Measurements from ENCODE around the gene DNAJC11.
A peak's percentile ranks its signal among the peaks of the same experiment; 100 is the strongest.
"Not testable (repeated sequence)": the region's sequence is repeated elsewhere in the genome, so short reads cannot be mapped to it uniquely, and the experiment has no call there.

DNAJC11 gene

DNA sequence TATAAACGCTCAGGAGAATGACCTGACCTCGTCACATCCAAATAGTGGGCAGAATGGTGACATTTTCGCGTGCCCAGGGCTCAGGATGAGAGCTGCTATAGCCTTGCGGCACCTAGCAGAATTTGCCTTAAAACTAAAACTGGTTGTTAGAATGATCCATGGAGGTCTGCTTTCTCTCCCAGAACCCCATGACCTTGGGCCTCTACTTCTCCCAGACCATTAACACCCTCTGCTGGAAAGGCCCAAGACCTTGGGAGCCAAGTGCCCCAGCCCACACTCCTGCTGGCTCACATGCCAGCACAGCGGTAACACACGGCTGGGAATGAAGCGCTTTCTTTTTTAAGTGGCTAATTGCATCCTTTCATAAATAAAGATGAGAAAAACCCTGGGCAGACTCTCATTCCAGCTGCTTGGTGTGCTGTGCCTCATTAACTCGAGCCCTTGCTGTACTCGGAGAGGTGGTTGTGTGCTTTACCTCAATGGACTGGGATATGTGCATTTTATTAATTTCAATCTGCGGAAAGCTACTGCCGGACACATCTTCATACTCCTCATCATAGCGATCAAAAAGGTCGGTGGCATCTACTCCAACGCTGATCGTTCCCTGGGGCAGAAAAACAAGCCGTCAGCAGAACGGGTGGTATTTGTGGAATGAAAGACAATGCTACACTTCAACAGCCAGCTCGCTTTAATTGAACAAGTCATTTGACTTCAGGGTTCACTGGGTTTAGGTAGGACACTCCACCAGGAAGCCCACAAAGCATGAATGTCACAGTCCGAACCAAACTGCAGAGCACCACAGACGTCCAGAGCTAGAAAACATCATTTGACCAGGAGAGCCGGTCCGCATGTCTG is 48.0 kb downstream of the DNAJC11 start:
- DNase-seq, result no peak

DNA sequence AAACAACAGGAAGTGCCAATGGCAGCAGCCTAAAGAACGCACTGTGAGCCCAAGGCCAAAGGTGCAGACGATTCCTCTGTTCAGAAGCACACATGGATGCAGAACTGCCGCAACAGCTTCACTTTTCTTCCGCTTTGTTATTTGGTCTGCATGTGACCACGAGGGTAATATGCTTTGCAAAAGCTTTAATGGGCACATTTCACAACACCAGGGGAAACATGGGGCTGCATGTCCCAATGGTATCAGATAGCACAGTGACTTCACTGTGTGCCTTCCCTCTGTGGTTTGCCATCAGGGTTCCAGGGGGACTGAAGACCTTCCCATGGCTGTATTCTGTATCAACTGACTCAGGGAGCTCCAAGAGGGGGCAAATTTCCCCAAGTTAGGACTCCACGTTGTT is 48.6 kb downstream of the DNAJC11 start:
- no peak for DNase-seq

- DNase-seq, result no peak
Observed at GRCh38 chr1:6651909-6652308, 49.7 kb downstream of the DNAJC11 start.

DNA sequence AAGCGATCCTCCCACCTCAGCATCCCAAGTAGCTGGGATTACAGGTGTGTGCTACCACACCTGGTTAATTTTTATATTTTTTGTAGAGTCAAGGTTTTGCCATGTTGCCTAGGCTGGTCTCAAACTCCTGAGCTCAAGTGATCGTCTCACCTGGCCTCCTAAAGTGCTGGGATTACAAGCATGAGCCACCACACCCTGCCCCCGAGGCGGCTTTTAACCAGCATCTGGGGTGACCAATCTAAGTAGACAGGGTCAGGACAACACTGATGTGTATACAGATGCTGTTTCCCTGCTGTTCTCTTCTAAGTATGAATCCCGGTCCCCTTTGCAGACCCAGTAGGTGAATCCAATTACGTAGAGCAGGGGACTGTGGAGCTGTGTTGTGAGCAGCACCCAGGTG is 53.1 kb downstream of the DNAJC11 start:
- DNase-seq, result no peak

DNA sequence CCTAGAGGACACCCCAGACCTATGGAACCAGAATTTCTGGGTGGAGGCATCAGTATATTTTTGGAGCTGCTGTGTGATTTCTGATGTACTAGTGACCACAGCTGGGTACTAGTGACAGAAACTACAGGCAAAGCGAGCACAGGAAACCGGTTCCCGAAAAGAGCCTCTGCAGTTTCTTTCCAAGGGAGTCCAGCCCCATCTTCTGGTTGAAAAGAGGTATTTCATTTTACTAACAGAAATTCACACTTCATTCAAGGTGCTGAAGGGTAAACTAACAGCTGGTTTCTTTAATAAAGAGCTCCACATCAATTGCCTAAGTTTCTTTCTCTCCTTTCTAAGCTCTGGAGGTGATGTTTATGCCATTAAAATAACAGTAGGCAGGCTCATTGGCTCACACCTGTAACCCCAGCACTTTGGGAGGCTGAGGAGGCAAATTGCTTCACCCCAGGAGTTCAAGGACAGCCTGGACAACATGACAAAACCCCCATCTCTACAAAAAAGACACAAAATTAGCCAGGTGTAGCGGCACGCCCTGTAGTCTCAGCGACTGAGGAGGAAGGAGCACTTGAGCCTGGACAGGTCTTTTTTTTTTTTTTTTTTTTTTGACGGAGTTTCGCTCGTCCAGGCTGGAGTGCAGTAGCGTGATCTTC is 55.0 kb downstream of the DNAJC11 start:
- peak in 4 of 51 donors; percentile 4 to 20 (median 6) for DNase-seq

DNA sequence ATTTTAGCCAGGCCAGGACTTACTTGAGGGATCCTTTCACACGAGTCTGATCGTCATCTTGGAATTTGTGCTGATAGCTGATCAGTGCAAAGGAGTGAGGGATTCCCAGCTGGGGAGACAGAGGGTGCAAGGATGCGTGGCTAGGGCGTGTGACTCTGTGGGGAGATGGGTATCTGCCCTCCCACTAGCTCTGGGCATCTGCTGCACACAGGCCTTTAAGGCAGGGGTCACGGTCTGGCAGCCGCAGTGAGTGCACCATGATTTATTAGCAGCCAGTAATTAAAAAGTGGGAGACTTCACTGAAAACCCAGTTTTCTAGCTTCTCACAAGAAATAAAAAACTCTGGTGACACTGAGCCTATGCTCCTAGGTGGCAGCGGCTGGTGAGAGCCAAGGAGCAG is 56.6 kb downstream of the DNAJC11 start:
- DNase-seq, result no peak

DNA sequence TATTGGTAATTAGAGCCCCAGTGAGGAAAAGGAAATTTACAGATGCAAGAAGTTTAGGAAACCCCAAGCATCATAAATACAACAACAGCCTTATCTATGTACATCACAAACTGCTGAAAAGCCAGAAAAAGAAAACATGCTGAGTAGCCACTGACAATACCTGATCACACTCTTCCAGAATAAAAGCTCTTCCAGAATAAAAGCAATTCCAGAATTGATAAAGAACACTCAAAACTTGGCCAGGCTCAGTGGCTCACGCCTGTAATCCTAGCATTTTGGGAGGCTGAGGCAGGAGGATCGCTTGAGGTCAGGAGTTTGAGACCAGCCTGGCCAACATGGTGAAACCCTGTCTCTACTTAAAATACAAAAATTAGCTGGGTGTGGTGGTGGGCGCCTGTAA is 60.7 kb downstream of the DNAJC11 start:
- not testable (repeated sequence) for DNase-seq

GRCh38 chr1:6638226-6638625 is 63.4 kb downstream of the DNAJC11 start:
- DNase-seq, result peak in 37 of 51 donors; percentile 3 to 81 (median 55)

- DNase-seq, result no peak
Observed at GRCh38 chr1:6637770-6638169, 63.8 kb downstream of the DNAJC11 start.

DNA sequence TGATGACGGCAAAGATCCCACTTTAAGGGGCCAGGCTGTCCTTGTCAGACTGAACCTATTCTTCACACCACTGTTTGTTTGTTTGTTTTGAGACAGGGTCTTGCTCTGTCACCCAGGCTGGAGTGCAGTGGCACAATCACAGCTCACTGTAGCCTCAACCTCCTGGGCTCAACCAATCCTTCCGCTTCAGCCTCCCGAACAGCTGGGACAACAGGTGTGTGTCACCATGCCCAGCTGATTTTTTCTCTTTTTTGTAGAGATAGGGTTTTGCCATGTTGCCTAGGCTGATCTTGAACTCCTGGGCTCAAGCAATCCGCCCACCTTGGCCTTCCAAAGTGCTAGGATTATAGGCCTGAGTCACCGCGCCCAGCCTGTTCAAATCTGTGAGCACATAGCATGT is 64.8 kb downstream of the DNAJC11 start:
- not testable (repeated sequence) for DNase-seq

DNA sequence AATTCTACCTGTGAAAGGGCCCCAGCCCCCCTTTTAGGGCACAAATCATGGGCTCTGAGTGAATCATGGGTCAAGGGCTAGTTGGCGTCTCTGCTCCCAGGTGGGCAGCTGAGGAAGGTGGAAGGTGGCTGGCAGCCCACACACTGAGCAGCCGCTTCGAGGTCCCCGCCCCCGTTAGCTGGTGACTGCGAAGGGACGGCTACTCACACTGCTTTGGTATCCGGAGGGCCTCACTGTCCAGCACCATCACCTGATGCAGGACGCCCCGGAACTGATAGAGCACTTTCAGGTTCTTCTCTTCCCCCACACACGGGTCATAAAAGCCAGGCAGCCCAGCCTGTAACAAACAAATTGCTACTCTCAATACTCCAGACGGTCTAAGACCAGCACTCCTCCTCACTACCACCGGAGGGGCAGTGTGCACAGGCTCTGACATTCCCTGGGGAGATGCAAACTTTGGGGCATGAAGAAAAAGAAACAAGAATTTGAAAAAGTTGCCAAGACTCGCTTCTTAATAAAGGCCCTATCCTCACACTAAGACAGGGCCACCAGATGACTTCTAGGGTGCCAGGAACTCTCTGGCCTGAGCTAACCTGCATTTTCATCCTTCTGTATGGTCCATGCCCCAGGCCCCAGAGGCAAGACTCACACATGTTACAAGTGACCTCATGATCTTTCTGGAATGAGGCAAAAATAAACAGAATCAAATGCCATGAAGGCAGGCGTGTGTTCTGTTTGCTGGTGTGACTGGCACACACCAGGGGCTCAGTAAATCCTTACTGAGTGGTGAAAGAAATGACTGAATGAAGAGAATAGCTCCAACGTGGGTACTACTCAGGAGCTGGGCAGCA is 65.5 kb downstream of the DNAJC11 start:
- DNase-seq, result no peak

DNA sequence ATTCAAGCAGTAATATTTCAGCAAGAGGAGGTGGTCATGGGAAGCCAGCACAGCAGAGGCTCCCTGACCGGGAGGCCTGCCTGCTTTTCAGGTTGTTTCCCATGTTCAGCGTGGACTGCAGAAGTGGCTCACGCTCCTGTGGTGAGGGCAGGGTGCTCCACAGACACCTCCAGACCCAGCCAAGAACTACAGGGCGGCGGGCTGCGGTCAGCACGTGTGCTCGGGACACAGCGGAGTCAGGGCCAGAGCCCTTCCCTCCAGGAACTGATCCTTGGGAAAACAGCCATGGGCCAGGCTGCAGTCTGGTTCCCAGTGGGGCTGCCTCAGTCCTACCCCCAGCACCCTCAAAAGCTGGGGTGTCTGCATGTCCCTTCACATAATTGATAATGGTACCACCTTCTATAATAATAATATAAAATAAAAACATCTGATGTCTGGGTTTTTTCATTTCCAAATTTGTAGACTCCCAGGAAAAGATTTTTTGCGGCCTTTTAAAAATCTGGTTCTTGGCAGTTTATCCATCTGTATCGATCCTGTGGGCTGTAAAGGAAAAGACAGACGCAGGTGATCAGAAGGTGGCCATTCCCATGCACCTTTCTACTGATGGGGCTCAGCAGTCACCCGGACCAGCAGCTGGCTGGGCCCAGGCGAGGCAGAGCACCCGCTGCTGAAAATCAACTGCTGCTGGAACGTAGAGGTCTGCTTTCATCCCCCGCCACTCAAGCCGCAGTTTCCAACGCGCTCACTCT is 66.3 kb downstream of the DNAJC11 start:
- DNase-seq, result no peak

- peak in 15 of 51 donors; percentile 4 to 34 (median 21) for DNase-seq
Observed at GRCh38 chr1:6634371-6635052, 67.1 kb downstream of the DNAJC11 start.

GRCh38 chr1:6632588-6633514 is 68.8 kb downstream of the DNAJC11 start:
- DNase-seq, result no peak

- no peak for DNase-seq
Observed at GRCh38 chr1:6631058-6631457, 70.6 kb downstream of the DNAJC11 start.

DNA sequence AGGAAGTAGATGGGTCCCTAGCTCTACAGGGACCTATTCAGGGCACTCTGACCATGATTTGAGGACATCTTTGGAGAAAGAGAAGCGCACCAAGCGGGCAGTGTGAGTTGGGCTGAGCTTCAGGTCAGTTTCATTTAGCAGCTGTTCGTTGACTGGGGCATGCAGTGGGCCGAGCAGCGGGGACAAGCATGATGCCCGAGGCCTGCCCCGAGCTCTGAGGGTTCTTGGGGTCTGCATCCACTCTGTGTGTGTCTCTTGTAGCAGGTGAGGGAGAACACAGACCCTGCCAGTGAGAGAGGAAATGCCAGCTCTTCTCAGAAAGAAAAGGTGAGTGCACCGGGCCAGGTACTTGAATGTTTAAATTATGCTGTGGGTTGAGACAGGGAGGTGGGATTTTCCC is 71.6 kb downstream of the DNAJC11 start:
- no peak for DNase-seq

DNA sequence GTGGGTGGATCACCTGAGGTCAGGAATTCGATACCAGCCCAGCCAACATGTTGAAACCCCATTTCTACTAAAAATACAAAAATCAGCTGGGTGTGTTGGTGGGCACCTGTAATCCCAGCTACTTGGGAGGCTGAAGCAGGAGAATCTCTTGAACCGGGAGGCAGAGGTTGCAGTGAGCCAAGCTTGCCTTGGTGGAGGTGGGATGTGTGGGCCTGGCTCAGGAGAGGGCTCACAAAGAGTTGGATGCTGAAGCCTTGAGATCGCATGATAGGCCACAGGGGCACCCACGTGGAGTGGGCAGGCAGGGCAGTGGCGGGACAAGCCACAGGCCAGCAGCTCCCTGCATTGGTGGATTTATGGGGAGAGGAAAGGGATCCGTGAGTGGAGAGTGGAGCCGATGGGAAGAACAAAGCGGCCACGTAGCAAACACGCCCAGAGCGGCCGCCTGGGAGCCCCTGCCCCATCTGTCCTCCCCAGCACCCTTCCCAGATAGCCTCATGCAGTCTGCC is 72.6 kb downstream of the DNAJC11 start:
- DNase-seq, result no peak

DNA sequence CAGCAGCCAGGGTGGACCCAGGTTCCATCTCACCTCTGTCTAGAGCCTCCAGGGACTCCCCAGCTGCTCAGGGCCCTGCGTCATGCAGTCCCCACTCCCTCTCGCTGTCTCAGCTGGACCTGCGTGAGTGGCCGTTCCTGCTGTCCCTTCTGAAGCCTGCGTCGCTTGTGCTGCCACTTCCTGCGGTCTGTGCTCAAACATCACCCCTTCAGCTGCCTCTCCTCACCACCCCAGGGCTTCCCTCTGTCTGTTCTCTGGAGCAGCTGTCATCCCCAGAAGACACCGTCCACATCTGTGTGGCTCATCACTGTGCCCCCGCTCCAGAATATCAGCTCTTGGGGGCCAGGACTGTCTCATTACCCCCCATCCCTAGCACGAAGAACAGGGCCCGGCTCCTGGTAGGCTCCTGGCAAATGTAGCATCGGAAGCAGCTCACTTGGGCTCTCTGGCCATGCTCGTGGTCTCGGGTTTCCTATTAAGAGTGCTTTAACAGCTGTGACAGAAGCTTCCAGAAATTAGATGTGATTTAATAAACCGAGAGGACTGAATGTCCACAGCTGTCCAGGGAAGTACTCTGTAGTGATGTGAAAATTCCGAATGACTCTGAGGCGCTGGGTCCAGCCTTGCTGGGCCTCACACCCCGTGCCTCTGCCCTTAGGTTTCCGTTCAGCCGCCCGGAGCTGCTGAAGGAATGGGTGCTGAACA is 73.6 kb downstream of the DNAJC11 start:
- DNase-seq, result no peak

DNA sequence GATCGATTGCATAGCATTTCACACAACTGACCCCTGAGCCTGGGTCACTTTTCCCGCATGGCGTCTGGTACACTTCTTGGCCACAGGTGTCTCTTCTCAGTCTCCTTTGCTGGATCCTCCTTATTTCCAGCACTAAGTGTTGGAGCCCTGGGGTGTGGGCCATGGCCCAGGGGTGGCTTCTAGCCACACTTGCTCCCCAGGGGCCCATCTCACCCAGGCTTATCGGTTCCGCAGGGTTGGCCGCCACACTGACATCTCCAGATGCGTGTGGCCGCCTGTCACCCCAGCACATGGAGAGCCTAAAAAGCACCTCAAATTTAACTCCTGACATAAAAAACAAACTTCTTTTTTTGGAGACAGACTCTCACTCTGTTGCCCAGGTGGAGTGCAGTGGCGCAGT is 74.6 kb downstream of the DNAJC11 start:
- no peak for DNase-seq
